ENCODE results near the gene MIF.

The MIF gene

GRCh38 chr22:23847310-23847920, 46.8 kb upstream of the MIF start (continued):
- TF ChIP-seq PATZ1 (CRISPR knock-in tag; IDR thresholded peaks at IDR 0.05; ENCODE audit: borderline replicate concordance) (no peak), ZNF8 (CRISPR knock-in tag; IDR thresholded peaks at IDR 0.05) (no peak), TSHZ2 (CRISPR knock-in tag; IDR thresholded peaks at IDR 0.05) (no peak), ZFP30 (CRISPR knock-in tag; IDR thresholded peaks at IDR 0.05) (no peak), ZFP3 (CRISPR knock-in tag; IDR thresholded peaks at IDR 0.05) (no peak), TOX (CRISPR knock-in tag; IDR thresholded peaks at IDR 0.05; ENCODE audit: borderline replicate concordance) (no peak)

- TF ChIP-seq ISL1 (CRISPR knock-in tag; IDR thresholded peaks at IDR 0.05) (no peak), ZNF565 (CRISPR knock-in tag; conservative IDR thresholded peaks at IDR 0.05; ENCODE audit: low read depth) (no peak), ZNF8 (CRISPR knock-in tag; IDR thresholded peaks at IDR 0.05) (no peak), BACH2 (CRISPR knock-in tag; IDR thresholded peaks at IDR 0.05; ENCODE audit: borderline replicate concordance) (no peak), ZC3H10 (CRISPR knock-in tag; IDR thresholded peaks at IDR 0.05) (no peak), OSR1 (CRISPR knock-in tag; IDR thresholded peaks at IDR 0.05) (no peak), TSHZ2 (CRISPR knock-in tag; IDR thresholded peaks at IDR 0.05) (no peak), RARB (CRISPR knock-in tag; IDR thresholded peaks at IDR 0.05) (no peak), POU6F1 (CRISPR knock-in tag; IDR thresholded peaks at IDR 0.05; ENCODE audit: borderline replicate concordance, low read depth) (no peak), CSDC2 (CRISPR knock-in tag; IDR thresholded peaks at IDR 0.05) (no peak), CREB5 (CRISPR knock-in tag; IDR thresholded peaks at IDR 0.05; ENCODE audit: low read depth) (no peak), ZFP3 (CRISPR knock-in tag; IDR thresholded peaks at IDR 0.05) (no peak), GLIS3 (CRISPR knock-in tag; IDR thresholded peaks at IDR 0.05) (no peak), PATZ1 (CRISPR knock-in tag; IDR thresholded peaks at IDR 0.05; ENCODE audit: borderline replicate concordance) (no peak), ZFP30 (CRISPR knock-in tag; IDR thresholded peaks at IDR 0.05) (no peak), ESRRG (CRISPR knock-in tag; IDR thresholded peaks at IDR 0.05) (no peak), ZNF70 (CRISPR knock-in tag; IDR thresholded peaks at IDR 0.05) (no peak), ARNTL (CRISPR knock-in tag; IDR thresholded peaks at IDR 0.05; ENCODE audit: borderline replicate concordance, low read depth) (no peak), CSRNP3 (CRISPR knock-in tag; IDR thresholded peaks at IDR 0.05) (no peak), SNAI2 (CRISPR knock-in tag; IDR thresholded peaks at IDR 0.05) (no peak)
- ATAC-seq: no peak
Measured at GRCh38 chr22:23847991-23848864, 46.0 kb upstream of the MIF start.

Measured in SK-N-SH treated with all-trans-retinoic acid at 6 μM for 48 hours (cell line).